Panc1 (cell line): ENCODE data around the gene DCD. TPM values are rescaled to one million over a fixed set of nuclear protein-coding genes. Genes with fewer than 3 reads are reported as not detected.

Experiments
- ATAC-seq: fragments of 200-7000 bp; cut with Tn5 transposase; 2 replicates; pipeline ENCODE4 v1.9.1; 2020; ENCODE audit warnings: mild to moderate bottlenecking, moderate library complexity
- BruUV-seq: library from RNA; stranded (reverse); fragments of 400-500 nt; replicated peaks from 2 replicates; lab custom pipeline; 2021; lab: Mats Ljungman, UMichigan
- CTCF ChIA-PET: fragments of 300-600 bp; sonication (Branson Sonifier 250); formaldehyde crosslinking; loops from one replicate; lab custom pipeline; 2022; ENCODE audit warnings: antibody characterized with exemption; lab: Charles Lee
- POLR2A ChIA-PET: fragments of 300-600 bp; sonication (Branson Sonifier 250); formaldehyde crosslinking; loops from one replicate; lab custom pipeline; 2022; ENCODE audit warnings: antibody characterized with exemption; lab: Charles Lee
- DNase-seq: peaks from one replicate; pipeline ENCODE4 v3.0.0-alpha.2; 2010; ENCODE audit warnings: low read depth, low spot score
- H3K27ac ChIP-seq: 2 replicates; pipeline ENCODE4 v1.5.1; 2011; ENCODE audit warnings: mild to moderate bottlenecking, low read length, inconsistent platforms
- H3K27me3 ChIP-seq: fragments of 200-500 bp; sonication (Bioruptor generic); 2 replicates; pipeline ENCODE4 v1.6.0; 2014; ENCODE audit warnings: low read length, inconsistent platforms; ENCODE audit not compliant: control insufficient read depth, insufficient read depth
- H3K36me3 ChIP-seq: fragments of 200-500 bp; sonication (Bioruptor generic); 2 replicates; pipeline ENCODE4 v1.5.1; 2014; ENCODE audit warnings: inconsistent platforms, mild to moderate bottlenecking, low read length, moderate library complexity; ENCODE audit not compliant: control insufficient read depth, insufficient read depth
- H3K4me1 ChIP-seq: 2 replicates; pipeline ENCODE4 v1.5.1; 2011; ENCODE audit warnings: inconsistent platforms, mild to moderate bottlenecking, low read length, moderate library complexity; ENCODE audit not compliant: control insufficient read depth, insufficient read depth
- H3K4me3 ChIP-seq, 2 experiments: 2 replicates each; pipeline ENCODE4 v1.5.1; 2011 to 2012; ENCODE audit warnings: low read depth in 2 of 2, low read length in 2 of 2, mild to moderate bottlenecking in 2 of 2, inconsistent platforms in 1 of 2, moderate library complexity in 1 of 2
- H3K9me3 ChIP-seq: fragments of 200-500 bp; sonication (Bioruptor generic); 2 replicates; pipeline ENCODE4 v1.5.1; 2014; ENCODE audit warnings: low read depth, mild to moderate bottlenecking, inconsistent platforms, low read length, moderate library complexity; ENCODE audit not compliant: control insufficient read depth, insufficient read depth
- POLR2AphosphoS5 ChIP-seq: IDR thresholded peaks from 2 replicates; pipeline ENCODE4 v1.6.1; 2012; ENCODE audit warnings: mild to moderate bottlenecking, low read depth, low read length, moderate library complexity
- SIN3A ChIP-seq: IDR thresholded peaks from 2 replicates; pipeline ENCODE4 v1.6.1; 2012; ENCODE audit warnings: low read depth, mild to moderate bottlenecking, low read length, moderate library complexity, borderline replicate concordance; ENCODE audit not compliant: insufficient read depth
- TCF7L2 ChIP-seq: IDR thresholded peaks from 2 replicates; pipeline ENCODE4 v1.6.1; 2011; ENCODE audit warnings: mild to moderate bottlenecking, low read depth, low read length, inconsistent platforms
- in situ Hi-C: cut with HindIII; loops from 2 replicates; pipeline ENCODE4 v1.10.0; 2016; ENCODE audit warnings: low sequenced_read_pairs, low pct_unique_long_range_greater_than_20kb
- intact Hi-C: fragments of 100-400 bp; cut with micrococcal nuclease; formaldehyde crosslinking; loops from one replicate; pipeline ENCODE4 v1.10.0; 2022; ENCODE audit not compliant: unreplicated experiment
- total RNA-seq: library from RNA; stranded (reverse); gene quantifications from one replicate; pipeline ENCODE4 v1.2.1, GENCODE V29; 2021; ENCODE audit not compliant: unreplicated experiment
- TF ChIP-seq, protein P1 (sequence below), 2 experiments: IDR thresholded peaks; 2 replicates each; pipeline ENCODE4 v1.6.1; 2011 to 2012; ENCODE audit warnings: low read depth in 2 of 2, control low read depth in 1 of 2, low read length in 1 of 2, mild to moderate bottlenecking in 1 of 2, moderate library complexity in 1 of 2; ENCODE audit not compliant: insufficient read depth in 1 of 2
- TF ChIP-seq, protein P2 (sequence below): fragments of 450-650 bp; IDR thresholded peaks from 2 replicates; pipeline ENCODE4 v1.5.1; 2017; ENCODE audit warnings: mild to moderate bottlenecking

Gene DCD
- total RNA-seq, 1 experiment from 2014 or later = not detected

DNA sequence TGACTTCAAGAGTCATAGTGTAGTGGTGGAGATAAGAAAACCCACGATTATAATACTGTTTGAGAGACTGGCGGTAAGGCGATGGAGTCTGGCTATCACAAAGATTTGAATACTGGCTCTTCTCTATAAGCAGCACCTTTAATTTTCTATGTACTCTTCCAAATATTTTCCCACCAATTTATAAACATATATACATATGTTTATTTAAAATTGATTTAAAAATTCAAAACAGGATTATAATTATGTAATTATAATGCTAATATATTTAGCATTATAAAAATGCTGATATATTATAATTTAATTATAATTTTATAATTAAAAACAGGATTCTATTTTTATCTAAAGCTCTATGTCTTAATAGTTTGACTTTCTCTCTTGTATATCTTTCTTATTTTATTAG is 15.4 kb upstream of the DCD start:
- ATAC-seq = no peak
- ChIA-PET POLR2A (no interaction called here), CTCF (no interaction called here)
- no peaks in the 10 kb centered on the region for H3K4me1 ChIP-seq
- in situ Hi-C loops = no loop called here
- H3K4me3 ChIP-seq = no peak overlapping the region
- intact Hi-C loops = no loop called here
- no TSS peak for BruUV-seq
- no peak for DNase-seq
- no peaks in the 10 kb centered on the region for H3K36me3 ChIP-seq
- H3K27me3 ChIP-seq = no peaks in the 10 kb centered on the region
- no peaks in the 10 kb centered on the region for H3K9me3 ChIP-seq
- no peak overlapping the region for H3K27ac ChIP-seq
- TF ChIP-seq, protein P1, sequence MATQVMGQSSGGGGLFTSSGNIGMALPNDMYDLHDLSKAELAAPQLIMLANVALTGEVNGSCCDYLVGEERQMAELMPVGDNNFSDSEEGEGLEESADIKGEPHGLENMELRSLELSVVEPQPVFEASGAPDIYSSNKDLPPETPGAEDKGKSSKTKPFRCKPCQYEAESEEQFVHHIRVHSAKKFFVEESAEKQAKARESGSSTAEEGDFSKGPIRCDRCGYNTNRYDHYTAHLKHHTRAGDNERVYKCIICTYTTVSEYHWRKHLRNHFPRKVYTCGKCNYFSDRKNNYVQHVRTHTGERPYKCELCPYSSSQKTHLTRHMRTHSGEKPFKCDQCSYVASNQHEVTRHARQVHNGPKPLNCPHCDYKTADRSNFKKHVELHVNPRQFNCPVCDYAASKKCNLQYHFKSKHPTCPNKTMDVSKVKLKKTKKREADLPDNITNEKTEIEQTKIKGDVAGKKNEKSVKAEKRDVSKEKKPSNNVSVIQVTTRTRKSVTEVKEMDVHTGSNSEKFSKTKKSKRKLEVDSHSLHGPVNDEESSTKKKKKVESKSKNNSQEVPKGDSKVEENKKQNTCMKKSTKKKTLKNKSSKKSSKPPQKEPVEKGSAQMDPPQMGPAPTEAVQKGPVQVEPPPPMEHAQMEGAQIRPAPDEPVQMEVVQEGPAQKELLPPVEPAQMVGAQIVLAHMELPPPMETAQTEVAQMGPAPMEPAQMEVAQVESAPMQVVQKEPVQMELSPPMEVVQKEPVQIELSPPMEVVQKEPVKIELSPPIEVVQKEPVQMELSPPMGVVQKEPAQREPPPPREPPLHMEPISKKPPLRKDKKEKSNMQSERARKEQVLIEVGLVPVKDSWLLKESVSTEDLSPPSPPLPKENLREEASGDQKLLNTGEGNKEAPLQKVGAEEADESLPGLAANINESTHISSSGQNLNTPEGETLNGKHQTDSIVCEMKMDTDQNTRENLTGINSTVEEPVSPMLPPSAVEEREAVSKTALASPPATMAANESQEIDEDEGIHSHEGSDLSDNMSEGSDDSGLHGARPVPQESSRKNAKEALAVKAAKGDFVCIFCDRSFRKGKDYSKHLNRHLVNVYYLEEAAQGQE (IDR thresholded peaks at IDR 0.05; ENCODE audit: insufficient read depth in 1 of 2, low read depth in 2 of 2, low read length in 1 of 2) = no peak
- TF ChIP-seq, protein P2, sequence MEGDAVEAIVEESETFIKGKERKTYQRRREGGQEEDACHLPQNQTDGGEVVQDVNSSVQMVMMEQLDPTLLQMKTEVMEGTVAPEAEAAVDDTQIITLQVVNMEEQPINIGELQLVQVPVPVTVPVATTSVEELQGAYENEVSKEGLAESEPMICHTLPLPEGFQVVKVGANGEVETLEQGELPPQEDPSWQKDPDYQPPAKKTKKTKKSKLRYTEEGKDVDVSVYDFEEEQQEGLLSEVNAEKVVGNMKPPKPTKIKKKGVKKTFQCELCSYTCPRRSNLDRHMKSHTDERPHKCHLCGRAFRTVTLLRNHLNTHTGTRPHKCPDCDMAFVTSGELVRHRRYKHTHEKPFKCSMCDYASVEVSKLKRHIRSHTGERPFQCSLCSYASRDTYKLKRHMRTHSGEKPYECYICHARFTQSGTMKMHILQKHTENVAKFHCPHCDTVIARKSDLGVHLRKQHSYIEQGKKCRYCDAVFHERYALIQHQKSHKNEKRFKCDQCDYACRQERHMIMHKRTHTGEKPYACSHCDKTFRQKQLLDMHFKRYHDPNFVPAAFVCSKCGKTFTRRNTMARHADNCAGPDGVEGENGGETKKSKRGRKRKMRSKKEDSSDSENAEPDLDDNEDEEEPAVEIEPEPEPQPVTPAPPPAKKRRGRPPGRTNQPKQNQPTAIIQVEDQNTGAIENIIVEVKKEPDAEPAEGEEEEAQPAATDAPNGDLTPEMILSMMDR = no peak
- no peak for TF ChIP-seq TCF7L2

DNA sequence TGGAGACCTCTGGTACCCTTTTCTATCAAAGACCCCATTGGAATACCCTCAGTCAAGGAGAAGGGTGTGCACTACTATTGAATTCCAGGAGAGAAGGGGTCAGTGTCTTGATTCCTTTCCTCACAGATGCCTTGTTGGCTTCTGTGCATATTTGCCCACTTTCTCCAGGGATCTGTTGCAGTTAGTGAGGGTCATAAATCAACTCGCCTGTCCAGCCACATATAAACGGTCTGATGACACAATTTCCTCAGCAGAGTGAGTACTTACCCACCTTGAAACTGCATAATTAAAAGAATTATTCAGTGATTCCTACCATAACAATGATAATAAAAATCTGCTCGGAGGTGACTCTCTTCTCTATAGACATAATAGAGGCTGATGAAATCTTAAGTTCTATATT is 13.9 kb upstream of the DCD start:
- no peak overlapping the region for H3K27ac ChIP-seq
- H3K9me3 ChIP-seq = no peaks in the 10 kb centered on the region
- CTCF ChIA-PET = interaction anchor here (0.6 kb wide), 2 partner anchors 339 to 408 kb away, joined by 3 to 6 read pairs; no protein-coding TSS in a partner anchor
- no TSS peak for BruUV-seq
- no peaks in the 10 kb centered on the region for H3K36me3 ChIP-seq
- no peaks in the 10 kb centered on the region for H3K27me3 ChIP-seq
- H3K4me1 ChIP-seq = no peaks in the 10 kb centered on the region
- DNase-seq (no peak), ATAC-seq (no peak)
- H3K4me3 ChIP-seq = no peak overlapping the region
- POLR2A ChIA-PET = interaction anchor here (0.6 kb wide), 1 partner anchor 1312 kb away, joined by 3 read pairs; the partner anchor contains the start of gene RAB5B
- TF ChIP-seq, protein P1 (IDR thresholded peaks at IDR 0.05; ENCODE audit: insufficient read depth in 1 of 2, low read depth in 2 of 2, low read length in 1 of 2) = no peak
- TF ChIP-seq SIN3A (no peak), TCF7L2 (no peak), POLR2AphosphoS5 (no peak)
- TF ChIP-seq, protein P2 = no peak
- intact Hi-C loops (no loop called here), in situ Hi-C loops (no loop called here)
